ENCODE data around the gene TNFRSF1A. TPM values are rescaled to one million over a fixed set of nuclear protein-coding genes. Genes with fewer than 3 reads are reported as not detected.
"Not testable (repeated sequence)": the region's sequence is repeated elsewhere in the genome, so short reads cannot be mapped to it uniquely, and the experiment has no call there.

The TNFRSF1A gene
- total RNA-seq, 1 experiment from 2014 or later = 79.0 TPM

GRCh38 chr12:6289081-6289480 is 52.8 kb downstream of the TNFRSF1A start:
- H3K36me3 ChIP-seq (ENCODE audit: control insufficient read depth, insufficient read depth, low read length); DNase-seq; POLR2A ChIA-PET; H3K4me1 Mint-ChIP-seq (ENCODE audit: low read depth, unreplicated experiment); H3K27me3 ChIP-seq (replicated peaks; ENCODE audit: control insufficient read depth, insufficient read depth, low read length); H3K27me3 Mint-ChIP-seq (ENCODE audit: insufficient read depth, unreplicated experiment); H3K4me3 Mint-ChIP-seq (ENCODE audit: unreplicated experiment); H3K27ac Mint-ChIP-seq (ENCODE audit: unreplicated experiment); BruUV-seq (replicated peaks); H3K4me3 ChIP-seq (ENCODE audit: low read depth, low read length); intact Hi-C loops (cut with micrococcal nuclease; ENCODE audit: unreplicated experiment); CTCF ChIA-PET; H3K36me3 Mint-ChIP-seq (ENCODE audit: insufficient read depth, unreplicated experiment); H3K9me3 Mint-ChIP-seq (ENCODE audit: unreplicated experiment): not testable (repeated sequence)
- Histone ChIP-seq H3K9me3 (peaks cover 11% of the 10 kb centered on the region; the same call in 1 of the 2 replicates), H3K4me1 (peaks cover 11% of the 10 kb centered on the region)

GRCh38 chr12:6288235-6288634 is 53.6 kb downstream of the TNFRSF1A start:
- ChIA-PET POLR2A (no interaction called here), CTCF (interaction anchor here (0.7 kb wide), 1 partner anchor 10 kb away, joined by 3 read pairs; no protein-coding TSS in a partner anchor)
- Mint-ChIP-seq H3K27me3 (ENCODE audit: insufficient read depth, unreplicated experiment) (no peaks in the 10 kb centered on the region), H3K36me3 (ENCODE audit: insufficient read depth, unreplicated experiment) (no peaks in the 10 kb centered on the region), H3K4me3 (ENCODE audit: unreplicated experiment) (no peak overlapping the region), H3K4me1 (ENCODE audit: low read depth, unreplicated experiment) (no peaks in the 10 kb centered on the region), H3K9me3 (ENCODE audit: unreplicated experiment) (peaks cover 10% of the 10 kb centered on the region), H3K27ac (ENCODE audit: unreplicated experiment) (no peak overlapping the region)
- H3K4me1 ChIP-seq = peaks cover 8% of the 10 kb centered on the region
- BruUV-seq (replicated peaks) = no TSS peak
- TF ChIP-seq CTCF (IDR thresholded peaks at IDR 0.05; ENCODE audit: insufficient read depth in 1 of 2, low read depth in 1 of 2, low read length in 1 of 2, severe bottlenecking in 1 of 2, unreplicated experiment in 1 of 2) = no peak
- DNase-seq = no peak
- H3K9me3 ChIP-seq = peaks cover 11% of the 10 kb centered on the region; the same call in 1 of the 2 replicates
- intact Hi-C loops (cut with micrococcal nuclease; ENCODE audit: unreplicated experiment) = no loop called here
- no peaks in the 10 kb centered on the region for H3K36me3 ChIP-seq (ENCODE audit: control insufficient read depth, insufficient read depth, low read length)
- H3K27me3 ChIP-seq (replicated peaks; ENCODE audit: control insufficient read depth, insufficient read depth, low read length) = no peaks in the 10 kb centered on the region
- H3K4me3 ChIP-seq (ENCODE audit: low read depth, low read length) = no peak overlapping the region

- peaks cover 10% of the 10 kb centered on the region for H3K9me3 Mint-ChIP-seq (ENCODE audit: unreplicated experiment)
- Histone ChIP-seq H3K36me3 (ENCODE audit: control insufficient read depth, insufficient read depth, low read length) (no peaks in the 10 kb centered on the region), H3K27me3 (replicated peaks; ENCODE audit: control insufficient read depth, insufficient read depth, low read length) (no peaks in the 10 kb centered on the region), H3K9me3 (peaks cover 11% of the 10 kb centered on the region; the same call in 1 of the 2 replicates), H3K4me3 (ENCODE audit: low read depth, low read length) (no peak overlapping the region), H3K4me1 (peaks cover 8% of the 10 kb centered on the region)
- ChIA-PET CTCF (interaction anchor here (1.0 to 2.6 kb wide), 13 partner anchors 14 to 297 kb away, joined by 3 to 34 read pairs (median 6); partner anchors contain the start of genes CD9 and VWF), POLR2A (interaction anchor here (1.3 kb wide), 1 partner anchor 185 kb away, joined by 4 read pairs; the partner anchor contains the start of gene VAMP1)
- H3K36me3 Mint-ChIP-seq (ENCODE audit: insufficient read depth, unreplicated experiment) = peaks cover 4% of the 10 kb centered on the region
- no peak overlapping the region for H3K27ac Mint-ChIP-seq (ENCODE audit: unreplicated experiment)
- H3K27me3 Mint-ChIP-seq (ENCODE audit: insufficient read depth, unreplicated experiment) = no peaks in the 10 kb centered on the region
- intact Hi-C loops (cut with micrococcal nuclease; ENCODE audit: unreplicated experiment) = loop anchor here (1.0 kb wide), 3 partner anchors 90 to 222 kb away; no protein-coding TSS in a partner anchor
- DNase-seq = no peak
- TF ChIP-seq CTCF (IDR thresholded peaks at IDR 0.05; ENCODE audit: insufficient read depth in 1 of 2, low read depth in 1 of 2, low read length in 1 of 2, severe bottlenecking in 1 of 2, unreplicated experiment in 1 of 2) = no peak
- peaks cover 6% of the 10 kb centered on the region for H3K4me1 Mint-ChIP-seq (ENCODE audit: low read depth, unreplicated experiment)
- H3K4me3 Mint-ChIP-seq (ENCODE audit: unreplicated experiment) = no peak overlapping the region
- BruUV-seq (replicated peaks) = no TSS peak
Measured at GRCh38 chr12:6285532-6286306, 56.2 kb downstream of the TNFRSF1A start.

Data from Caco-2 (cell line).